Breast epithelium (tissue), 3 donors: Measurements from ENCODE around the gene LTB4R.

ENCODE experiments used
- POLR2A ChIP-seq: fragments of 450-650 bp; IDR thresholded peaks from one replicate; pipeline ENCODE4 v1.6.1; 2016; ENCODE audit warnings: antibody characterized with exemption, mild to moderate bottlenecking, moderate library complexity
- POLR2AphosphoS5 ChIP-seq, 3 donors: sonication (generic); formaldehyde crosslinking; IDR thresholded peaks; one replicate each; pipeline ENCODE4 v1.6.1; 2017; ENCODE audit warnings: antibody characterized with exemption in 3 of 3
- TF ChIP-seq, protein P1 (sequence below), 3 donors: fragments of 450-650 bp; IDR thresholded peaks; one replicate each; pipeline ENCODE4 v1.5.1; 2016 to 2017; ENCODE audit warnings: antibody characterized with exemption in 3 of 3, mild to moderate bottlenecking in 3 of 3, moderate library complexity in 3 of 3

DNA sequence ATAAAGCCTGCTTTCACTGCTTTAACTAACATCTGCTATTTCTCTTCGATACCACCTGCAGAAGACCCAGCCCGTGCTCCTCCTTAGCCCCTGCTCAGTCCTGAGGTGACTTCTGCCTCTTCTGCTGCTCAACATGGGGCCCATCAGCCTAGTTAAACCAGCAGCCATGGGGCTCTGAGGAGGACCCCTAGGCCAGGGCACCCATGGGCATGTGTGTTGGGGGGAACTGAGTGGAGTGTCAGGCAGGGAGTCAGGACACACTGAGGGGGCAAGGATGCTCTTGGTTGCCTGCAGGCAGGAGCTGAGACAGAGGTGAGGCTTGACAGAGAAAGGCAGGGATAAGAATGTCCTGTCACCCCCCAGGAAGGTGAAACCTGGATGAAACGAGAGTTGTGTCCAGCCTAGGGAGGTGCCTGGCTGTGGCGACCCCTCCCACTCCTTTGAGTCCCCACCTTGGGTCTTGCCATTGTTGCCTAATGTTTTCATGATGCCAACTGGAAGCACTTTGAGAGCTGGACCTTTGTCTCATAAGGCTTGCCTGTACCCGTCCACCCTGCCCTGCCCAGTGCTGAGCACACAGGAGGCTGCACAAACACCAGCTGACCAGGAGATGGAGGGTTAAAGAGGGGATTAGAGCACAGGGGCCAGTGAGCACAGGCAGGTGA is 27.4 kb upstream of the LTB4R start:
- TF ChIP-seq POLR2AphosphoS5 (IDR thresholded peaks at IDR 0.05) = no peak
- TF ChIP-seq, protein P1, sequence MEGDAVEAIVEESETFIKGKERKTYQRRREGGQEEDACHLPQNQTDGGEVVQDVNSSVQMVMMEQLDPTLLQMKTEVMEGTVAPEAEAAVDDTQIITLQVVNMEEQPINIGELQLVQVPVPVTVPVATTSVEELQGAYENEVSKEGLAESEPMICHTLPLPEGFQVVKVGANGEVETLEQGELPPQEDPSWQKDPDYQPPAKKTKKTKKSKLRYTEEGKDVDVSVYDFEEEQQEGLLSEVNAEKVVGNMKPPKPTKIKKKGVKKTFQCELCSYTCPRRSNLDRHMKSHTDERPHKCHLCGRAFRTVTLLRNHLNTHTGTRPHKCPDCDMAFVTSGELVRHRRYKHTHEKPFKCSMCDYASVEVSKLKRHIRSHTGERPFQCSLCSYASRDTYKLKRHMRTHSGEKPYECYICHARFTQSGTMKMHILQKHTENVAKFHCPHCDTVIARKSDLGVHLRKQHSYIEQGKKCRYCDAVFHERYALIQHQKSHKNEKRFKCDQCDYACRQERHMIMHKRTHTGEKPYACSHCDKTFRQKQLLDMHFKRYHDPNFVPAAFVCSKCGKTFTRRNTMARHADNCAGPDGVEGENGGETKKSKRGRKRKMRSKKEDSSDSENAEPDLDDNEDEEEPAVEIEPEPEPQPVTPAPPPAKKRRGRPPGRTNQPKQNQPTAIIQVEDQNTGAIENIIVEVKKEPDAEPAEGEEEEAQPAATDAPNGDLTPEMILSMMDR (IDR thresholded peaks at IDR 0.05) = no peak
- no peak for TF ChIP-seq POLR2A
